AG09319 (cell line): ENCODE measurements around the gene LGR5.

Experiments
- DNase-seq: peaks from one replicate; pipeline ENCODE4 v3.0.0-alpha.2; 2010; ENCODE audit warnings: low read depth; ENCODE audit errors: extremely low read depth
- CTCF ChIP-seq: IDR thresholded peaks from 2 replicates; pipeline ENCODE4 v1.5.1; 2011; ENCODE audit warnings: low read depth, mild to moderate bottlenecking, inconsistent platforms, low read length, moderate library complexity

Gene LGR5

GRCh38 chr12:71460850-71461609 is 21.4 kb downstream of the LGR5 start:
- TF ChIP-seq CTCF, result no peak
- no peak for DNase-seq

DNA sequence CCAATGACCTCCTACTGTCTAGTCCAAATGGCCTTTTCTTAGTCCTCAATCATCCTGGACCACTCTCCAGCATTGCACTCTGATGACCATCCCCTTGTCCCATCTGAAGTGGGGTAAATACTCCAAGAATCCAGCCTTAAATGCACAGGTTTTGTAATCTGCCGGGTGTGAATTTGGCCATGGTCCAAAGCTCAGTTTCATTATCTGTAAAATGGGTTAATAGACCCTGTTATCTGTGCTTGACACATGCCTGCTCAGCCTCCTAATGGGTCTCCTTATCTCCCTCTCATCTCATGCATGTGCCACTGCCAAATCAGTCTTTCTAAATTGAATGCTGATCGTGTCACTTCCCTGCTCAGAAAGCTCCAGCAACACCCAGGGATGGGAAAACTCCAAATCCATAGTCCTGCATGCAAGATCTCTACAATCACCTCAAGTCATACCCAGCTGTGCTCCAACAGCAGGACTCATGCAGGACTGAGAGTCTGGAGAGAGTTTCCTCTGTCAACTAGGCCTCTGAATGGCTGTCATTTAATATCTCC is 22.3 kb downstream of the LGR5 start:
- no peak for TF ChIP-seq CTCF
- DNase-seq, result no peak

DNA sequence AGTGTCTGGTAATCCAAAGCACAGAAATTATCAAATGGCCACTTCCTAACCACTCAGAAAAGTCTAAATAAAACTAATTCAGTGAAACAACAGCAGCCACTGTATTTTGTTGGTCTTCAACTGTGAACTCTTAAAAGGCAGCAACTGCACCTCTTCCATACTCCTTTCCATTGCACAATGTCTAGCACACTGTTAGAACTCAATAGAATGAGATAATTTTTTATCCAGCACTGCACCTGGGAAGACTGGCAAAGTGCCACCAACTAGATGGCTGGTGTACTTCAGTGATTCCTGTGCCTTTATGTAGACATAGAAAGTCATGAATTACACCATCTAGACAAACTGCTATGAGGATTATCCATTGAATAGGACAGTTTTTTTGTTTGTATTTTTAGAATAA is 26.2 kb downstream of the LGR5 start:
- no peak for TF ChIP-seq CTCF
- no peak for DNase-seq

- no peak for TF ChIP-seq CTCF
- DNase-seq, result no peak
Observed at GRCh38 chr12:71469258-71469750, 29.7 kb downstream of the LGR5 start.

GRCh38 chr12:71472441-71472911 is 32.9 kb downstream of the LGR5 start:
- DNase-seq, result no peak
- no peak for TF ChIP-seq CTCF

DNA sequence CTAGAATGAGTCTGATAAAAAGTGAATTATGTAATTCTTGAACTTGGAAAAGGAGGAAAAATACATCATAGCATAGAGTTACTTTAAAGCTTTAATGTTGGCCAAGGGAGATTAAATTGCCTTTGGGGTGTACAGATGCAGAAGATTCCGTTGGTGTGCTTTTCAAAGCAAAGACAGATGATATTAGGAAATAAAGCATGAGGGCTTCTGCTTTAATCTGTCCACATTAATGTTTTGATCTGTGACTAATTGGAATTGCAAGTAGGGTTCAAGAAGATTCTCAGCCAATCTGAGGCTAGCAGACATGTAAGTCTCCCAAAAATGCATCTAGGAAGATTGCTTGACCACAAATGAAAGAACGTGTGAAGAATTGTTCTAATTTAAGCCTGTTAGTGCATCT is 35.2 kb downstream of the LGR5 start:
- no peak for DNase-seq
- TF ChIP-seq CTCF, result no peak

GRCh38 chr12:71475280-71475679 is 35.7 kb downstream of the LGR5 start:
- no peak for DNase-seq
- TF ChIP-seq CTCF, result no peak
